Keratinocyte (primary cell): ENCODE data around the gene MSANTD1.

Source experiments
- EZH2 ChIP-seq: IDR thresholded peaks from one replicate; pipeline ENCODE4 v1.6.1; 2012; ENCODE audit warnings: inconsistent platforms, mild to moderate bottlenecking, low read length, moderate library complexity
- TF ChIP-seq, protein P1 (sequence below), 3 experiments: IDR thresholded peaks in 1 of 3; conservative IDR thresholded peaks in 1 of 3; optimal IDR thresholded peaks in 1 of 3; 2 replicates in 2 of 3; 3 replicates in 1 of 3; pipeline versions ENCODE3 to v1.5.1; 2011; ENCODE audit warnings: low read length in 3 of 3, mild to moderate bottlenecking in 3 of 3, moderate library complexity in 2 of 3, control low read depth in 1 of 3, inconsistent platforms in 1 of 3; ENCODE audit not compliant: insufficient read depth in 2 of 3; ENCODE audit errors: extremely low read depth in 1 of 3

DNA sequence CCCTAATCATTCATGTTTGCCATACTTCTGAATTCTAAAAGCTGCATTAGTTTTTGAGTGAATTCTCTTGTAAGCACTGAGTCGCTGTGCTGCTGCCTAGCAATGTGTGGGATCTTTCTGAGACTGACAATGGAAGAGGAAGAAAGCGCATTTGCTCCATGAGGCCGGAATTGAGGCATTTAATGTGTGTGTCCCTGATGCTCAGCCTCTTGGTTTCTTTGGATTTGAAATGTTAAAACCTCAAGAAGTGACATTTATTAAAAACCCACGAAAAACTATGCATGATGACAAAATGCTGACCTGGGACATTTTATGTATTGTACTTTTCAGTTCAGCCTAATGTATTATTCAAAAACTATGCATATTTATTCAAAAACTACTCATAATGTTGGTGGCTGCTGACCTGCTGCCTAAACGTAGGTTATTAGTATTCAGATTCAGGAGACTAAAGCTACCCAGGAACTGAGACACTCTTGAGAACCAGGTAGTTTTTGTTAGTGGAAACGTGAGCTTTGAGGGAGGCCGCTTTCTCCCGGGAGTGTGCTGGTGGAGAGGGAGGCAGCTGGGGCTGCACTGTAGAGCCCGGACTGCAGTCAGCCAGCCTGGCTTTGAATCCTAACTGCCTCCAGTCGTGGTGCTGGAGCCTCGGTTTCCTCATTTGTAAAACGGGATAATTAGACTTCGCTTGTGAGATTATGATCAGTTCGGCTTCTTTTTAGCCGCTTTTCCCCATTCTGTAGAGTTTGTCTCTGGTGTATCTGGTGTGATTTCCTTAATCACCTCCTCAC, 55.2 kb downstream of the MSANTD1 start:
- no peak for TF ChIP-seq EZH2
- TF ChIP-seq, protein P1, sequence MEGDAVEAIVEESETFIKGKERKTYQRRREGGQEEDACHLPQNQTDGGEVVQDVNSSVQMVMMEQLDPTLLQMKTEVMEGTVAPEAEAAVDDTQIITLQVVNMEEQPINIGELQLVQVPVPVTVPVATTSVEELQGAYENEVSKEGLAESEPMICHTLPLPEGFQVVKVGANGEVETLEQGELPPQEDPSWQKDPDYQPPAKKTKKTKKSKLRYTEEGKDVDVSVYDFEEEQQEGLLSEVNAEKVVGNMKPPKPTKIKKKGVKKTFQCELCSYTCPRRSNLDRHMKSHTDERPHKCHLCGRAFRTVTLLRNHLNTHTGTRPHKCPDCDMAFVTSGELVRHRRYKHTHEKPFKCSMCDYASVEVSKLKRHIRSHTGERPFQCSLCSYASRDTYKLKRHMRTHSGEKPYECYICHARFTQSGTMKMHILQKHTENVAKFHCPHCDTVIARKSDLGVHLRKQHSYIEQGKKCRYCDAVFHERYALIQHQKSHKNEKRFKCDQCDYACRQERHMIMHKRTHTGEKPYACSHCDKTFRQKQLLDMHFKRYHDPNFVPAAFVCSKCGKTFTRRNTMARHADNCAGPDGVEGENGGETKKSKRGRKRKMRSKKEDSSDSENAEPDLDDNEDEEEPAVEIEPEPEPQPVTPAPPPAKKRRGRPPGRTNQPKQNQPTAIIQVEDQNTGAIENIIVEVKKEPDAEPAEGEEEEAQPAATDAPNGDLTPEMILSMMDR (optimal IDR thresholded peaks at IDR 0.05 in 1 of 3, IDR thresholded peaks at IDR 0.05 in 1 of 3, conservative IDR thresholded peaks at IDR 0.05 in 1 of 3; ENCODE audit: extremely low read depth in 1 of 3, insufficient read depth in 2 of 3, low read length in 3 of 3): no peak
